Body of pancreas (tissue), 4 donors: ENCODE data around the gene CCDC68.

ENCODE experiments used
- POLR2A ChIP-seq, 3 donors: fragments of 450-650 bp; IDR thresholded peaks; one replicate each; pipeline ENCODE4 v1.6.1; 2016; ENCODE audit warnings: antibody characterized with exemption in 3 of 3, mild to moderate bottlenecking in 2 of 3
- TF ChIP-seq, protein P1 (sequence below), 7 experiments: fragments of 450-650 bp in 4 of 7; fragments of 200-600 bp in 3 of 7; sonication (generic) in 3 of 7; IDR thresholded peaks; one replicate each; pipeline ENCODE4 v1.5.1; 2016 to 2019; ENCODE audit warnings: antibody characterized with exemption in 7 of 7

DNA sequence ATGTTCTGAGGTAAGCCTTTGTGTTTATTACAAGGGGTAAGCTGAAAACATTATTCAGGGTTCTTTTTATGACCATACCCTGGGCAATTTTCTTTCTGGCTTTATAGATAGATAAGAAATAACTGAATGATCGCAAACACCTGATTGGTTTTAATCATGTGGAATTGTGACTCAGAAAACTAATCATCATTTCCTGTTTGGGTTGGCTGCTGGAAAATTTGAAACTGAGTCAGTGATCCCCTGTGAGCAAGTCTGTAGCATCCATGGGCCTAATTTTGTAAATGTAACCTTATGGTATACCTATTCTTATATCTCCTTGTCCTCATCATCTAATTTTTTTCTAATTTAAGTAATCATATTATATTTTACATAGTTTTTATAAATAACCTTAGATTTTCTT lies 34.3 kb downstream of the CCDC68 start:
- TF ChIP-seq, protein P1, sequence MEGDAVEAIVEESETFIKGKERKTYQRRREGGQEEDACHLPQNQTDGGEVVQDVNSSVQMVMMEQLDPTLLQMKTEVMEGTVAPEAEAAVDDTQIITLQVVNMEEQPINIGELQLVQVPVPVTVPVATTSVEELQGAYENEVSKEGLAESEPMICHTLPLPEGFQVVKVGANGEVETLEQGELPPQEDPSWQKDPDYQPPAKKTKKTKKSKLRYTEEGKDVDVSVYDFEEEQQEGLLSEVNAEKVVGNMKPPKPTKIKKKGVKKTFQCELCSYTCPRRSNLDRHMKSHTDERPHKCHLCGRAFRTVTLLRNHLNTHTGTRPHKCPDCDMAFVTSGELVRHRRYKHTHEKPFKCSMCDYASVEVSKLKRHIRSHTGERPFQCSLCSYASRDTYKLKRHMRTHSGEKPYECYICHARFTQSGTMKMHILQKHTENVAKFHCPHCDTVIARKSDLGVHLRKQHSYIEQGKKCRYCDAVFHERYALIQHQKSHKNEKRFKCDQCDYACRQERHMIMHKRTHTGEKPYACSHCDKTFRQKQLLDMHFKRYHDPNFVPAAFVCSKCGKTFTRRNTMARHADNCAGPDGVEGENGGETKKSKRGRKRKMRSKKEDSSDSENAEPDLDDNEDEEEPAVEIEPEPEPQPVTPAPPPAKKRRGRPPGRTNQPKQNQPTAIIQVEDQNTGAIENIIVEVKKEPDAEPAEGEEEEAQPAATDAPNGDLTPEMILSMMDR (IDR thresholded peaks at IDR 0.05): no peak
- no peak for TF ChIP-seq POLR2A (IDR thresholded peaks at IDR 0.05)
